Smooth muscle cell of the brain vasculature (primary cell): ENCODE data around the gene FBP1.

Experiments
- DNase-seq: peaks from one replicate; pipeline ENCODE4 v3.0.0-alpha.2; 2012; ENCODE audit warnings: low read depth, low spot score

FBP1 gene

GRCh38 chr9:94639061-94639998 lies at the start of gene FBP1:
Gene FBP1 (minus strand): TSS chr9:94639518. CDS start chr9:94639310, 208 bp downstream.
- no peak for DNase-seq

GRCh38 chr9:94687451-94687850 lies 48.1 kb upstream of the FBP1 start:
- no peak for DNase-seq

DNA sequence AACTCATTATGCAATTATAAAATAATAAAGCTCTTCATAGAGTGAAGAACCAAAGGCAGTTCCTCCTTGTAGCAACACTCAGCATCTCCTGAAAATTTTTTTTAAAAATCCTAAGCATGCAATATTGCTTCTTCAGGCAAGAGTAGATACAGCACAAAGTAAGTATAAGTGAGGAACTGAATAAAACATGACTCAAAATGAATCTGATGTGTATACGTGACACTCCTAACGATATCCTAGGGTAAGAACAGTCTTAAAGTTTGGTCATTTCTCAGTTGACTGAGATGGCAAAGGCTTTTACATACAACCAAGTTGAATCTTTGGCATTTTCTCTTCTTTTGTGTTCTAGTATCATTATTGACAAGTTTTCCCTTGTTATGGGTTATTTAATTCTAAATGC lies 46.0 kb upstream of the FBP1 start:
- DNase-seq, result no peak

- DNase-seq, result peak; percentile 54
Observed at GRCh38 chr9:94681508-94681907, 42.2 kb upstream of the FBP1 start.

DNA sequence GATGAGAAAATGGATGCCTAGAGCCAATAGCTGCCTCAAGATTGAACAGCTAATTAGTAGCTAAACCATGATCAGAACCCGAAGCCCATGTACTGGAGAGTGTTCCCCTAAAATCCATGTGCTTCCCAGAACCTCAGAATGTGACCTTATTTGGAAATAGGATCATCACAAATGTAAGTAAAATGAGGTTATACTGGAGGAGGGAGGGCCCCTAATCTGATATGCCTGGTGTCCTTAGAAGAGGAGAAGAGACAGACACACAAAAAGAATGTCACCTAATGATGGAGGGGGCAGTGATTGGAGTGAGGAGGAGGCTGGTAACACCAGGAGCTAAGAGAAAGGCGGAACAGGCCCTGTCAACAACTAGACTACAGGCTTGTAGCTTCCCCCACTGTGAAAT lies 41.3 kb upstream of the FBP1 start:
- no peak for DNase-seq

GRCh38 chr9:94680020-94680419 lies 40.7 kb upstream of the FBP1 start:
- no peak for DNase-seq

DNA sequence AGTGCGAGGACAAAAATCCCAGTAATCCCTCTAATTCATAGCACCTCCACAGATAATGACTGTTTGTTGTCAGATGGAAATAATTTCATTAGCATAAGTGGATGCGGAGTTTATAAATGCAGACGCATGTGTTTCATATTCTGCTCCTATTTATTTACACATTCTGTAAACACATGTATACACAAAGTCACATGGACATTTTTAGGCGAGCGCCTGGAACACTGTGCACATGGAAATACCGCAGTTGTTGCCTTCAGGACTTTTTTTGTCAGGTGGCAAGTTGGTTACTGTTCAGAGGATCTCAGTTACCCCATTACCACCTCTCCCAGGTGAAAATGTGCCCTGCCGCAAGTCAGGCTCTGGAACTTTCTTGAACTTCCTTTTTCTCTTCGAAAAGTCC lies 40.3 kb upstream of the FBP1 start:
- no peak for DNase-seq

DNA sequence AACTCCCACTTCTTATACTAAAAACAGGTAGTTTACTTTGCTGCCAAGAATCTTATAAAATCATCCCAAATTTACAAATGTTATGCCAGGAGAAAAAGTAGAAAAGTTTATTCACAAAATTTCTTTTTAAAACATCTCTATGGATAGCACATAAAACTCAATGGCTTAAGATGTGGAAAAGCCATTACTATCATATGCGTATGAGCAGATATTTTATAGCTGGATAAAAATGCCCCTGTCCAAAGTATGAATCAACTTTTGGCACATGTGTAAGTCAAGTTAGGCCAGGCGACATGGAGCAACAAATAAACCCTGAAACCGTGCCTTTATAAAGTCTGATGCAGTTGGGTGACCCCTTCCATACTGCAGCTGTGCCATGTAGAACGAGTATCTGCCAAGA lies 38.6 kb upstream of the FBP1 start:
- no peak for DNase-seq

DNA sequence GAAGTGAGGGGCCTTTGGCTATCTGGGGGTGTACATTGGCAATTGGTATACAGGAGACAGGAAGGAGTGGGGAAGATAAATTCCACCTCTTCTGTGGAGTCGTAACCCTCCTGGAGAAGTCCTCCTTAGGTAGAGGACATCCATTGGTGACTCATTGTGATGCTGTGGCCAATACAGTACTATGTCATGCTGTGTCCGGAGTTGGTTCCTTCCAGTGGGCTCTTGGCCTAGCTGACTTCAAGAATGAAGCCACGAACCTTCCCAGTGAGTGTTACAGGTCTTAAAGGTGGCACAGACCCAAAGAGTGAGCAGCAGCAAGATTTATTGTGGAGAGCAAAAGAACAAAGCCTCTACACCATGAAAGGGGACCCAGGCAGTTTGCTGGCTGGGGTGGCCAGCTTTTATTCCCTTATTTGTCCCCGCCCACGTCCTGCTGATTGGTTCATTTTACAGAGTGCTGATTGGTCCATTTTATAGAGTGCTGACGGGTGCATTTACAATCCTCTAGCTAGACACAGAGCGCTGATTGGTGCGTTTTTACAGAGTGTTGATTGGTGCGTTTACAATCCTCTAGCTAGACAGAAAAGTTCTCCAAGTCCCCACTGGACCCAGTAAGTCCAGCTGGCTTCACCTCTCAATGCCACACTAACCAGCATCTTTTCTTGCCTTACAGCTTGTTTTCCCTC lies 37.3 kb upstream of the FBP1 start:
- no peak for DNase-seq

- no peak for DNase-seq
Observed at GRCh38 chr9:94675008-94675881, 35.9 kb upstream of the FBP1 start.

- no peak for DNase-seq
Observed at GRCh38 chr9:94672811-94673487, 33.6 kb upstream of the FBP1 start.

DNA sequence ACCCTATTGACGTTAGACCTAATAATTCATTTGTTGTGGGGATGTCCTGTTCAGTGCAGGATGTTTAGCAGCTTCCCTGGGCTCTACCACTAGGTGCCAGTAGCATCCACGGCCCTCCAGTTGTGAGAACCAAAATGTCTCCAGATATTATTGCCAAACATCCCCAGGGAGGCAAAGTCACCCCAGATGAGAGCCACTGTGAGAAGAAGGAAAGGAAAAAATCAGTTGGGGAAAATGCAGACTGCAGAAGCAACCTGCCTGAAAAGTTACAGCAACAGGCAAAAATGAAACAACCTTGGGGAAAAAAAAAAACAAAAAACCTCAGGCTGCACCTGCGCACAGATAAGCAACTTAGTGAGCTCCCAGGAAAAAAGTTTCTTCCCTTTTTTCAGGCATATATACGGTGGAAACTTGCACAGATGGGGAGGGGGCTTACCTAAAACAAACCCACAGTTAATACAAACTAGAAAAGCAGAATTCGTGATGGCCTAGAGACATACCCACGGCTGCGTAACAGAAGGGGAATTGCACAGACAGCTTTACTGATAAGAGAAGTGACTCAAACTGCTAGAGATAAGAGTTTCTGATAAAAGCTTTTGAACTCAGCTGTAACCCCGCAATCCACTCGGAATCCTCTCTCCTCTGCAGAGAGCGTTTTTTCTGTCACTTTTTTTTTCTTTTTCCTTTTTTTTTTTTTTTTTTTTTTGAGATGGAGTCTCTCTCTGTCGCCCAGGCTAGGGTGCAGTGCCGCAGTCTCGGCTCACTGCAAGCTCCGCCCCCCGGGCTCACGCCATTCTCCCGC lies 29.8 kb upstream of the FBP1 start:
- no peak for DNase-seq

- no peak for DNase-seq
Observed at GRCh38 chr9:94668418-94668927, 29.2 kb upstream of the FBP1 start.

DNA sequence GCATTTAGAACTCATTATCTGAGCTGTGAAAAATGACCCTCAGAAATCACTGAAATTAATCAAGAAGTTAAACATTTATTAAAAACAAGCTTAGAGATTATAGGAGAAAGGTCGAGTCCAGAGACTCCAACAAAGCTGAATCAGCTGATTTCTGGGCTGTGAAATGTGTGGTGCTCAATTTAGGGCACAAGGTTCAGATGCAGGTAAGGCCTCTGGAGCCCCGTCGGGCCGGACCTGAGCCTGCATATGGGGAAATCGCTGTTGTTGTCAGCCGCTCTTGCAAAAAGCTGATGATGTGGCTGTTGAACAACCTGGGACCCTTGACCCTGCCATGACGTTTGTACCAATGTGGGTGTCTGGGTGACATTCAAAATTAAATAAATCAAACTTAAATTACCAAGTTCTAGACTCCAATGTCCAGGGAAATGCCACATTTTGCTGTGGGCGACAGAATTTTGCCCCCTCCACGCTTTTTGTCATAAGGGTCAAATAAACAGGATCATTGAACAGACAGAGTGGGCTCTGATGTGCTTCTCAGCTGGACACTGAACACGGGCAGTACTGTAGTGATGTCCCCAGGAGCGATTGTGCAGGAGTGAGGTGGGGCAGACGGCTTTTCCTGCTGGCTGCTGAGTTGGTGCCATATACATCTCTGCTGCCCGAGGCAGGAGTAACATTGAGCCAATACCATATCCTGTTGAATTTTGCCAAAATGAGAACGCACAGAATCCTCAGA lies 27.2 kb upstream of the FBP1 start:
- no peak for DNase-seq

DNA sequence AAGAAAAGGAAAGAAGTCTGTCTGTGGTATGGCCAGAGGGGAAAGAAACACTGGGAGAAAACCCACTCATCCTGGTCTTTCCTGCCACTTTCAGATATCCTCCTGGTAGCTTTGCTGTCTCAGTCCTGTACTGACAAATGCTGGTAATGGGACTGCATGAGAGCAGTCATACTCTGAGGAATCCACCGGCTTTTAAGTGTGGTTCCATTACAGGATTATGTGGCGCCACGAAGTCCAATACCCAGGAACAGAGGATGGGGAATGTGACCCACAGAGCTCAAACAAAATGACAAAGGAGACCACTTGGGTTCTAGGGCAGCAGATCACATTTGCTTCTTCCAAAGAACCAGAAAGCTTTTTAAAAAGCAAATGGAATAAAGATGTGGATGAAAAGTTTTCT lies 26.3 kb upstream of the FBP1 start:
- DNase-seq, result no peak

DNA sequence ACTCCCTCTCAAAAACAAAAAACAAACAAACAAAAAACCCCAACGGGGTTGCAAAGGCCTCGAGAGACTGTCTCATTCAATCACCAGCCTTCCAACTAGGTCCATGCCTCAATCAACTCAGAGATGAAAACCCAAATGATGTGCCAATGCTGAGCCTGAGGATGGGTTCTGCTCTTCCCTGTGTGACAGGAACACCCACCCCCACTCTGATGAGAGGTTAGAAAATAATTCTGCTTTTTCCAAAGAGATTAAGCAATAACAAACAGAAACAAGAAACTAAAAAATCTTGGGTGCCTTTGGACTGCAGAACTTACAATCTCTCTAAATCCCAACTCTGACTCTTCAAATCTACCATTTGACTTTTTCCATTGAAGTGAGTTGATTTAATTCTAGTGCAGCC lies 25.5 kb upstream of the FBP1 start:
- no peak for DNase-seq

DNA sequence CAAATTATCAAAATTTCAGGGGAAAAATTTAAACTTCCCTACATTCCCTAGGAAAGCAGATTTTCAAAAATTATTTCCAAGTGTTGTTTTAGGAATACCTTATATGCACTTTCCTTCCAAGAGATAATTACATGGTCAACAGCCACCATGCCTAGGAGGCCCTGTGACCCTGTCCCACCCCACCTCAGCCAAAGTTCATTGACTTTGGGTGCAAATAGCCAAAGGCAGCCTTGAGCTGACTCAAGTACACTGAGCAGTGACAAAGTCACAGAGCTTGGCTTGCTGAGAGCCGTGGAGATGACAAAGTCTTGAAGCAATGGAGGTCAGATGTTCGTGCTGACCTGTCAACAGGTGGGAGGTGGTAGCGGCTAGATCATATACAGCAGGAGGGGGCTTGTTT lies 24.3 kb upstream of the FBP1 start:
- DNase-seq, result no peak

DNA sequence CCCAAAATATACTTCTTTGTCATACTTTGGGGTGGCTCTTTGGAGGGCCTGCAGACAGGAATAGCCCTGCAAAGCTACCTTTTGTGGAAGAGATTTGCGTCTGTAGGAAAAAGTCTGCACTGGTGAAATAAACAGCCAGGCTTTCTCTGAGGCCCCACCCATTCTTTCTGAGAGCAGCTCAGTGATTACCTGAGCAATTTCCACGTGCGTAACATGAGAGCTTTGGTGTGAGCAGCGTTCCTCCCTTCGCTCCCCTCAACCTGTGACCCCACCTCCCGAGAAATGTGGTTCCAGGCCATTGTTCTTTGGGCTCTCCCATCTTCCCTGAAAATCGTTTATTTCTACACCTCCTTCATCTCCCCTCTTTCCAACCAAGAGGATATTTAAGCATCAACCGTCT lies 23.8 kb upstream of the FBP1 start:
- DNase-seq, result no peak

GRCh38 chr9:94657021-94657725 lies 17.9 kb upstream of the FBP1 start:
- DNase-seq, result no peak
